ENCODE results near the gene C19orf81. TPM values are rescaled to one million over a fixed set of nuclear protein-coding genes. Genes with fewer than 3 reads are reported as not detected.

C19orf81 gene
- total RNA-seq, 2 donors from 2014 or later: not detected

- no peak for ATAC-seq (replicated peaks)
- Mint-ChIP-seq H3K27ac (no peak overlapping the region), H3K36me3 (ENCODE audit: low read depth) (peaks cover 16% of the 10 kb centered on the region), H3K4me1 (peaks cover 18% of the 10 kb centered on the region), H3K9me3 (peaks cover 17% of the 10 kb centered on the region), H3K4me3 (no peak overlapping the region), H3K27me3 (peaks cover 69% of the 10 kb centered on the region)
Observed at GRCh38 chr19:50660088-50660366, 10.8 kb downstream of the C19orf81 start.

GRCh38 chr19:50661023-50661422 lies 11.8 kb downstream of the C19orf81 start:
- peaks cover 18% of the 10 kb centered on the region for H3K4me1 Mint-ChIP-seq
- H3K36me3 Mint-ChIP-seq (ENCODE audit: low read depth): peaks cover 15% of the 10 kb centered on the region
- no peak overlapping the region for H3K4me3 Mint-ChIP-seq
- H3K9me3 Mint-ChIP-seq: peaks cover 16% of the 10 kb centered on the region
- H3K27ac Mint-ChIP-seq: no peak overlapping the region
- no peak for ATAC-seq (replicated peaks)
- peaks cover 62% of the 10 kb centered on the region for H3K27me3 Mint-ChIP-seq

GRCh38 chr19:50661766-50662650 lies 12.8 kb downstream of the C19orf81 start:
- Mint-ChIP-seq H3K36me3 (ENCODE audit: low read depth) (peaks cover 7% of the 10 kb centered on the region), H3K4me3 (no peak overlapping the region), H3K9me3 (peaks cover 13% of the 10 kb centered on the region), H3K27ac (no peak overlapping the region), H3K4me1 (peaks cover 18% of the 10 kb centered on the region), H3K27me3 (peaks cover 54% of the 10 kb centered on the region)
- ATAC-seq (replicated peaks): no peak

GRCh38 chr19:50662651-50663481 lies 13.6 kb downstream of the C19orf81 start:
- no peak for ATAC-seq (replicated peaks)
- Mint-ChIP-seq H3K36me3 (ENCODE audit: low read depth) (peaks cover 7% of the 10 kb centered on the region), H3K9me3 (peaks cover 13% of the 10 kb centered on the region), H3K4me3 (no peak overlapping the region), H3K27ac (no peak overlapping the region), H3K27me3 (peaks cover 45% of the 10 kb centered on the region), H3K4me1 (peaks cover 12% of the 10 kb centered on the region)

- H3K9me3 Mint-ChIP-seq: peaks cover 8% of the 10 kb centered on the region
- no peak overlapping the region for H3K4me3 Mint-ChIP-seq
- no peak overlapping the region for H3K27ac Mint-ChIP-seq
- H3K27me3 Mint-ChIP-seq: peaks cover 40% of the 10 kb centered on the region
- peaks cover 6% of the 10 kb centered on the region for H3K4me1 Mint-ChIP-seq
- no peak for ATAC-seq (replicated peaks)
- H3K36me3 Mint-ChIP-seq (ENCODE audit: low read depth): peaks cover 1% of the 10 kb centered on the region
Observed at GRCh38 chr19:50663482-50663790, 14.2 kb downstream of the C19orf81 start.

GRCh38 chr19:50664204-50664603 lies 15.0 kb downstream of the C19orf81 start:
- H3K9me3 Mint-ChIP-seq: peaks cover 8% of the 10 kb centered on the region
- peaks cover 40% of the 10 kb centered on the region for H3K27me3 Mint-ChIP-seq
- H3K4me1 Mint-ChIP-seq: peaks cover 5% of the 10 kb centered on the region
- no peak for ATAC-seq (replicated peaks)
- H3K4me3 Mint-ChIP-seq: no peak overlapping the region
- H3K27ac Mint-ChIP-seq: no peak overlapping the region
- H3K36me3 Mint-ChIP-seq (ENCODE audit: low read depth): no peaks in the 10 kb centered on the region

- ATAC-seq (replicated peaks): no peak
- H3K27ac Mint-ChIP-seq: no peak overlapping the region
- no peaks in the 10 kb centered on the region for H3K9me3 Mint-ChIP-seq
- no peaks in the 10 kb centered on the region for H3K4me1 Mint-ChIP-seq
- no peaks in the 10 kb centered on the region for H3K36me3 Mint-ChIP-seq (ENCODE audit: low read depth)
- no peak overlapping the region for H3K4me3 Mint-ChIP-seq
- peaks cover 44% of the 10 kb centered on the region for H3K27me3 Mint-ChIP-seq
Observed at GRCh38 chr19:50666346-50667176, 17.3 kb downstream of the C19orf81 start.

- no peak for ATAC-seq (replicated peaks)
- H3K4me3 Mint-ChIP-seq: no peak overlapping the region
- H3K36me3 Mint-ChIP-seq (ENCODE audit: low read depth): no peaks in the 10 kb centered on the region
- H3K4me1 Mint-ChIP-seq: no peaks in the 10 kb centered on the region
- H3K27me3 Mint-ChIP-seq: peaks cover 44% of the 10 kb centered on the region
- no peaks in the 10 kb centered on the region for H3K9me3 Mint-ChIP-seq
- no peak overlapping the region for H3K27ac Mint-ChIP-seq
Observed at GRCh38 chr19:50667177-50667758, 18.0 kb downstream of the C19orf81 start.

- Mint-ChIP-seq H3K9me3 (no peaks in the 10 kb centered on the region), H3K36me3 (ENCODE audit: low read depth) (no peaks in the 10 kb centered on the region), H3K27ac (no peak overlapping the region), H3K4me3 (no peak overlapping the region), H3K4me1 (no peaks in the 10 kb centered on the region), H3K27me3 (peaks cover 42% of the 10 kb centered on the region)
- ATAC-seq (replicated peaks): no peak
Observed at GRCh38 chr19:50667759-50668231, 18.6 kb downstream of the C19orf81 start.

- Mint-ChIP-seq H3K9me3 (no peaks in the 10 kb centered on the region), H3K36me3 (ENCODE audit: low read depth) (no peaks in the 10 kb centered on the region), H3K27ac (no peak overlapping the region), H3K4me1 (no peaks in the 10 kb centered on the region), H3K27me3 (peaks cover 43% of the 10 kb centered on the region), H3K4me3 (no peak overlapping the region)
- no peak for ATAC-seq (replicated peaks)
Observed at GRCh38 chr19:50668416-50668815, 19.2 kb downstream of the C19orf81 start.

GRCh38 chr19:50668879-50669278 lies 19.6 kb downstream of the C19orf81 start:
- ATAC-seq (replicated peaks): no peak

GRCh38 chr19:50669302-50670101 lies 20.3 kb downstream of the C19orf81 start:
- no peaks in the 10 kb centered on the region for H3K9me3 Mint-ChIP-seq
- no peak overlapping the region for H3K4me3 Mint-ChIP-seq
- no peak overlapping the region for H3K27ac Mint-ChIP-seq
- no peak for ATAC-seq (replicated peaks)
- no peaks in the 10 kb centered on the region for H3K4me1 Mint-ChIP-seq
- no peaks in the 10 kb centered on the region for H3K36me3 Mint-ChIP-seq (ENCODE audit: low read depth)
- peaks cover 41% of the 10 kb centered on the region for H3K27me3 Mint-ChIP-seq

More at GRCh38 chr19:50668879-50669278, 19.6 kb downstream of the C19orf81 start:
- H3K27ac Mint-ChIP-seq: no peak overlapping the region
- H3K4me3 Mint-ChIP-seq: no peak overlapping the region
- no peaks in the 10 kb centered on the region for H3K36me3 Mint-ChIP-seq (ENCODE audit: low read depth)
- H3K4me1 Mint-ChIP-seq: no peaks in the 10 kb centered on the region
- peaks cover 43% of the 10 kb centered on the region for H3K27me3 Mint-ChIP-seq
- H3K9me3 Mint-ChIP-seq: no peaks in the 10 kb centered on the region

GRCh38 chr19:50670102-50670380 lies 20.8 kb downstream of the C19orf81 start:
- no peak overlapping the region for H3K27ac Mint-ChIP-seq
- no peaks in the 10 kb centered on the region for H3K9me3 Mint-ChIP-seq
- H3K27me3 Mint-ChIP-seq: peaks cover 39% of the 10 kb centered on the region
- no peak for ATAC-seq (replicated peaks)
- H3K4me1 Mint-ChIP-seq: no peaks in the 10 kb centered on the region
- H3K4me3 Mint-ChIP-seq: no peak overlapping the region
- H3K36me3 Mint-ChIP-seq (ENCODE audit: low read depth): no peaks in the 10 kb centered on the region
